Keratinocyte (primary cell): Measurements from ENCODE around the gene ARFGAP3. TPM values are rescaled to one million over a fixed set of nuclear protein-coding genes. Genes with fewer than 3 reads are reported as not detected.

Experiments used
- DNase-seq: peaks from one replicate; pipeline ENCODE4 v3.0.0-alpha.2; 2011; ENCODE audit warnings: low read depth, missing footprints, low spot score
- FAIRE-seq: peaks from 2 replicates; lab custom pipeline; 2011; peaks lifted over from hg19 to GRCh38; lab: Jason Lieb, UNC
- H2AFZ ChIP-seq: 2 replicates; pipeline ENCODE4 v1.6.0; 2012; ENCODE audit warnings: low read length, control low read depth, inconsistent platforms; ENCODE audit not compliant: control insufficient read depth
- H3K27ac ChIP-seq: 2 replicates; pipeline ENCODE4 v1.5.1; 2011; ENCODE audit warnings: low read length; ENCODE audit not compliant: control insufficient read depth, insufficient read depth
- H3K27me3 ChIP-seq: 3 replicates; pipeline ENCODE4 v1.6.0; 2011; ENCODE audit warnings: low read length; ENCODE audit not compliant: control insufficient read depth, insufficient read depth; ENCODE audit errors: extremely low read depth
- H3K36me3 ChIP-seq, 2 experiments: 2 replicates in 1 of 2; 3 replicates in 1 of 2; pipeline ENCODE4 v1.5.1; 2011; ENCODE audit warnings: low read length in 2 of 2, mild to moderate bottlenecking in 1 of 2; ENCODE audit not compliant: control insufficient read depth in 2 of 2, insufficient read depth in 2 of 2; ENCODE audit errors: extremely low read depth in 1 of 2
- H3K4me1 ChIP-seq: 3 replicates; pipeline ENCODE4 v1.5.1; 2011; ENCODE audit warnings: low read length; ENCODE audit not compliant: control insufficient read depth, insufficient read depth; ENCODE audit errors: extremely low read depth
- H3K4me2 ChIP-seq: 3 replicates; pipeline ENCODE4 v1.6.0; 2011; ENCODE audit warnings: low read depth, low read length; ENCODE audit not compliant: control insufficient read depth, insufficient read depth; ENCODE audit errors: extremely low read depth
- H3K4me3 ChIP-seq, 3 experiments: fragments of 200-600 bp in 1 of 3; sonication (generic) in 1 of 3; 2 replicates in 2 of 3; 3 replicates in 1 of 3; pipeline ENCODE4 v1.5.1; 2011 to 2016; ENCODE audit warnings: low read length in 3 of 3, mild to moderate bottlenecking in 3 of 3, control low read depth in 2 of 3, inconsistent platforms in 1 of 3, low read depth in 1 of 3, mixed read lengths in 1 of 3, mixed run types in 1 of 3, moderate library complexity in 1 of 3; ENCODE audit not compliant: control insufficient read depth in 2 of 3, insufficient read depth in 2 of 3; ENCODE audit errors: extremely low read depth in 1 of 3
- H3K79me2 ChIP-seq: 2 replicates; pipeline ENCODE4 v1.6.0; 2012; ENCODE audit warnings: low read length; ENCODE audit not compliant: control insufficient read depth, insufficient read depth
- H3K9ac ChIP-seq: 3 replicates; pipeline ENCODE4 v1.6.0; 2011; ENCODE audit warnings: low read length; ENCODE audit not compliant: control insufficient read depth, insufficient read depth; ENCODE audit errors: extremely low read depth
- H3K9me1 ChIP-seq: 3 replicates; pipeline ENCODE4 v1.6.0; 2011; ENCODE audit warnings: low read length; ENCODE audit not compliant: control insufficient read depth, insufficient read depth; ENCODE audit errors: extremely low read depth
- H3K9me3 ChIP-seq: 2 replicates; pipeline ENCODE4 v1.5.1; 2012; ENCODE audit warnings: low read depth, low read length; ENCODE audit not compliant: control insufficient read depth
- H4K20me1 ChIP-seq: 3 replicates; pipeline ENCODE4 v1.6.0; 2011; ENCODE audit warnings: low read length; ENCODE audit not compliant: control insufficient read depth, insufficient read depth; ENCODE audit errors: extremely low read depth
- CTCF ChIP-seq, 3 experiments: IDR thresholded peaks in 1 of 3; conservative IDR thresholded peaks in 1 of 3; optimal IDR thresholded peaks in 1 of 3; 2 replicates in 2 of 3; 3 replicates in 1 of 3; pipeline versions ENCODE3 to v1.5.1; 2011; ENCODE audit warnings: low read length in 3 of 3, mild to moderate bottlenecking in 3 of 3, moderate library complexity in 2 of 3, control low read depth in 1 of 3, inconsistent platforms in 1 of 3; ENCODE audit not compliant: insufficient read depth in 2 of 3; ENCODE audit errors: extremely low read depth in 1 of 3
- EZH2 ChIP-seq: IDR thresholded peaks from one replicate; pipeline ENCODE4 v1.6.1; 2012; ENCODE audit warnings: inconsistent platforms, mild to moderate bottlenecking, low read length, moderate library complexity
- dilution Hi-C: fragments of 300-500 bp; cut with MboI; formaldehyde crosslinking; loops from one replicate; pipeline ENCODE4 v1.7.0; 2020; ENCODE audit warnings: low sequenced_read_pairs; ENCODE audit not compliant: extremely low pct_ligation_motif_present
- polyA plus RNA-seq, 5 experiments: library from polyadenylated mRNA; depleted of rRNA in 3 of 5; stranded (reverse) in 3 of 5; stranded (forward) in 1 of 5; unstranded in 1 of 5; fragments of >200 nt; gene quantifications; 1 replicate in 1 of 5; 2 replicates in 3 of 5; 3 replicates in 1 of 5; pipeline versions ENCODE4 v1.2.1 to v1.2.3, GENCODE V29; 2011 to 2012; ENCODE audit warnings: missing spikeins in 2 of 5, low read depth in 1 of 5, low replicate concordance in 1 of 5

Gene ARFGAP3
- polyA plus RNA-seq, 1 donor (not counting 4 experiments of a cell fraction or from before 2014, with no cell fraction given) = 28.3 TPM

GRCh38 chr22:42884616-42885375, 27.7 kb upstream of the ARFGAP3 start:
- H3K4me1 ChIP-seq = peaks cover 5% of the 10 kb centered on the region
- H3K9ac ChIP-seq = no peak overlapping the region
- no peaks in the 10 kb centered on the region for H3K9me1 ChIP-seq
- no peaks in the 10 kb centered on the region for H3K79me2 ChIP-seq
- FAIRE-seq = no peak
- H3K4me2 ChIP-seq = no peak overlapping the region
- no peak for DNase-seq
- H3K36me3 ChIP-seq = peaks cover 39 to 55% of the 10 kb centered on the region in 2 experiments
- no peaks in the 10 kb centered on the region for H3K9me3 ChIP-seq
- TF ChIP-seq EZH2 = no peak
- no peak for TF ChIP-seq CTCF (optimal IDR thresholded peaks at IDR 0.05 in 1 of 3, IDR thresholded peaks at IDR 0.05 in 1 of 3, conservative IDR thresholded peaks at IDR 0.05 in 1 of 3; ENCODE audit: extremely low read depth in 1 of 3, insufficient read depth in 2 of 3, low read length in 3 of 3)
- H3K27me3 ChIP-seq = no peaks in the 10 kb centered on the region
- peaks cover 2% of the 10 kb centered on the region for H4K20me1 ChIP-seq
- no peak overlapping the region for H3K27ac ChIP-seq
- H2AFZ ChIP-seq = no peak overlapping the region
- dilution Hi-C loops = no loop called here
- H3K4me3 ChIP-seq = no peak overlapping the region

DNA sequence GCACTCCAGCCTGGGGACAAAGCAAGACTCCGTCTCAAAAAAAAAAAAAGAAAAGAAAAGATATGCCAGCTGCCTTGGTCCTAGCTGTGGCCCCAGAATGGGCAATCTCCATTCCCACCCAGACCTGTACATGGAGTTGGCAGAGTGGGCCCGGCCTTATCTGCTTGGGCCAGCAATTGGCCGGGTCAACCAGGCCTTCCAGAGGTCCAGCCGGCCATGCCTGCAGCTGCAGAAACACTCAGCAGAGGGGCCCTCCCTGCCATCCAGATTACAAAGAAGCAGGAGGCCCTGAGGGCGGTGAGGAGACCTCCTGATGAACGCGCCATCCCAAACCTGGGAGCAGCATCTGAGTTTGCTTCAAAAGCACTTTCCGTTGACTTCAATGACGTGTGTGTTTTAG, 26.9 kb upstream of the ARFGAP3 start:
- H3K4me3 ChIP-seq = no peak overlapping the region
- FAIRE-seq (no peak), DNase-seq (no peak)
- dilution Hi-C loops = no loop called here
- H3K9me1 ChIP-seq = no peaks in the 10 kb centered on the region
- H4K20me1 ChIP-seq = peaks cover 2% of the 10 kb centered on the region
- peaks cover 38 to 55% of the 10 kb centered on the region in 2 experiments for H3K36me3 ChIP-seq
- no peaks in the 10 kb centered on the region for H3K27me3 ChIP-seq
- H3K79me2 ChIP-seq = no peaks in the 10 kb centered on the region
- no peak overlapping the region for H2AFZ ChIP-seq
- TF ChIP-seq EZH2 (no peak), CTCF (optimal IDR thresholded peaks at IDR 0.05 in 1 of 3, IDR thresholded peaks at IDR 0.05 in 1 of 3, conservative IDR thresholded peaks at IDR 0.05 in 1 of 3; ENCODE audit: extremely low read depth in 1 of 3, insufficient read depth in 2 of 3, low read length in 3 of 3) (no peak)
- peaks cover 5% of the 10 kb centered on the region for H3K4me1 ChIP-seq
- no peaks in the 10 kb centered on the region for H3K9me3 ChIP-seq
- no peak overlapping the region for H3K9ac ChIP-seq
- no peak overlapping the region for H3K4me2 ChIP-seq
- H3K27ac ChIP-seq = no peak overlapping the region
